ENCODE results near the gene MYH15.

The MYH15 gene

DNA sequence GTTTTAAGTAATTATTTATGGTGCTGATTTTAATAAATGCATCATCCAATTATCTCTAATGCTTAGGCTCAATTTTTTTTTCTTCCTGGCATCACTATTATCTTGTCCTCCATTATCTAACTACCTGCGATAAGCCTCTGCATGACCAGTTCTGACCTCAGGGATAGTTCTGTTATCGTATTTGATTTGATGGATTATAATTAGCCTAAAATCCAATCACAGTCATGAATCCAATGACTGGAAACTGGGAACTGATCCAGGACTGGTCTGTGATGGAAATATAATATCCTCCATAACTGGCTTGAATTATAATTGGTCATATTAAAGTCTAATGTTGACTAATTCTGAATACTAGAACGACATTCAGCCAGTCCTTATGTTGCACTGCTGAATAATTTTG, 1.1 kb downstream of the MYH15 start:
- DNase-seq, result no peak

GRCh38 chr3:108507902-108508301, 2.5 kb downstream of the MYH15 start:
- no peak for DNase-seq

- no peak for DNase-seq
These were observed 4.6 kb downstream of the MYH15 start for GRCh38 chr3:108505811-108506210.

DNA sequence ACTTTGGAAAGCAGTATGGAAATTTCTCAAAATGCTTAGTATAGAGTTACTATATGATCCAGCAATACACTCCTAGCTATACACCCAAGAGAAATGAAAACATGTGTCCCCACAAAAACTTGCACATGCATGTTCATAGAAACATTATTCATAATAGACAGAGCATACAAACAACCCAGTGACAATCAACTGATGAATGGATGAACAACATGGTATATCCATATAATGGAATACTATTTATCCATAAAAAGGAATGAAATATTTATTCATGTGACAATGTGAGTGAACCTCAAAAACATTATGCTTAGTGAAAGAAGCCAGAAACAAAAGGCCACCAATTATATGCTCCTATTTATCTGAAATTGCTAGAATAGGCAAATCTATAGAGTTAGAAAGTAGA, 6.7 kb downstream of the MYH15 start:
- DNase-seq, result no peak

- DNase-seq, result no peak
These were observed 8.9 kb downstream of the MYH15 start for GRCh38 chr3:108501535-108501934.

DNA sequence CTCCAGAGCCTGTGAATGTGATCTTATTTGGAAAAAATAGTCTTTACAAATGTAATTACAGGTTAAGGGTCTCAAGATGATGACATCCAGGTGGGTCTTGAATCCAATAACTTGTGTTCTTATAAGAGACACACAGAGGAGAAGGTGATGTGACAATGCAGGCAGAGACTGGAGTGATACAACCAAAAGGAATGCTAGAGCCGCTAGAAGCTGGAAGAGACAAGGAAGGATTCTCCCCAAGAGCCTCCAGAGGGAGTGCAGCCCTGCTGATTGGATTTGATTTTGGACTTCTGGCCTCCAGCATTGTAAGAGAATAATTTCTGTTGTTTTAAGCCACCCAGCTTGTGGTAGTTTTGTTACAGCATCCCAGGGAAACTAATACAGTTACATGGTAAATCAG, 9.7 kb downstream of the MYH15 start:
- no peak for DNase-seq

GRCh38 chr3:108497271-108497670, 13.1 kb downstream of the MYH15 start:
- no peak for DNase-seq

DNA sequence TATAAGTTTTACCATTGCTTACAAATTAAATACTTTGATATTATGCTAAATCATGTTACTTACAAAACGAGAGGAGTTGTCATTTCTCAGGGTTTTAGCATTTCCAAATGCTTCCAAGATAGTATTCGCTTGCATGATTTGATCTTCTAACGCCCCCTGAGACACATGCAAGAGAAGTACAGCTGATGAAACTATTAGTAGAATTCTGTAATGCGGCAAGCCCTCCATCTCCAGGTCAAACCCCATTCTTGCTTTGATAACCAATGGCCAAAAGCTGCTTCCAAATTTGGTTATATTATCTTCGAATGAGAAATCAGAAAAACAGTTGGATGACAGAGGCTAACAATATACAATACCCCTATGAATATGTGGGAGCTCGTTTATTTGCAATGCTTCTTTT, 14.7 kb downstream of the MYH15 start:
- no peak for DNase-seq

DNA sequence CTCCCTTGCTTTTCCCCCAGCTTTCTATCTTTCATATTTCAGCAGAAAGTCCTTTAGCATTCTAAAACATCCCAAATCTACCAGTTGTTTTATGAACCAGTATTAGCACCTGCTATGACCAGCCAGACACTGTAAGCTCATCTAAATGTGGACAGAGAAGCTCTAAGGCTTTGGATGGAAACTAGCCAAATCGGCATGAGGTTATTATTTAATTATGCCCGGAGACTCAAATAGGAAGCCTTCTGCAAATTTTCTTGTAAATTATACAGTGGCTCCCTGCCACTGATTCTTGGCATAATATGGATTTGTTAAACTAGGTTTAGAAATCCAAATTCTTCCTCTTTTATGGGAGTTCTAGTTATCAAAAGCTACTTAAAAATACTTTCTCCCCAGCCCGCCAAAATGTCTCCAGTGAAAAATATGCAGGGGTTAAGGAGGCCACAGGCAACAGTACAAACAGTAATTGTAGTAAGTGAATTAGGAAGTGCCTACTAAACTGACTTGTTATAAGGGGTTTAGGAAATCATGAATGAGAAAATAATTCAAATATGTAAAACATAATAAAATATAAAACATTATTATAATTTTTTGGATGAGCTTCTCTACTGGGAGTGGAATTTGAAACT, 15.4 kb downstream of the MYH15 start:
- no peak for DNase-seq

DNA sequence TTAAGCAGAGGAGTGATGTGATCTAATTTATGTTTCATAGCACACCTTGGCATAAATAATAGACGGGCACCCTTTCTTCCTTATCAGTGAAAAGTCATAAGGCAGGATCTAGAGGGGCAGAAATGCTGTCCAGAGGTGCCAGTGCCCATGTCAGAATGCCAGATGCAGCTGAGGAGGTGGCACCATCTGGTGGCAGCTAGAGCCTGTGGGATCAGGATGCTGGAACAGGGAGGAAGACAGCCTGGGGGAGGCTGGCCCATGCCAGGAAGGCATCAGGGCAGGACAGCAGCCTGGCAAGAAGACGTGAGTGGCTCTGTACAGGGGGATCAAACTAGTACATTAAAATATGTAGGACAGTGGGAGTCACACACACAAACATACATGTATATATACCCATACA, 16.5 kb downstream of the MYH15 start:
- peak; percentile 39 for DNase-seq

DNA sequence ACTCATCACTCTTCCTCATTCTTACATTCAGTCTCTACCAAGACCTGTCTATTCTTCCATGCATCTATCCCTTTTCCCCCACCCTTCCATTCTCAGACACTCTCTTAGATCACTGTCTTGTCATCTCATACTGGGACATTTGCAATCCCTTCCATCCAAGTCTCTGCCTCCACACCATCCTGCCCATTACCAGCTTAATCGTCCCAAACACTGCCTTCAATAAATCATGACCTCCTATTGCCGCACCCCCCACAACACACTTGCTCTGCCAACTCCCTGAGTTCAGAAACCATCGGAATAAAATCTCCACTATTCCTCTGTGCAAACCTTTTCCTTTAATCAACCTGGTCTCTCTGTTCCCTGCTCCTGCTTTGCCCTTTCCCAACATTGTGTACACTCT, 18.9 kb downstream of the MYH15 start:
- no peak for DNase-seq

- DNase-seq, result peak; percentile 64
These were observed 20.6 kb downstream of the MYH15 start for GRCh38 chr3:108489776-108490175.

DNA sequence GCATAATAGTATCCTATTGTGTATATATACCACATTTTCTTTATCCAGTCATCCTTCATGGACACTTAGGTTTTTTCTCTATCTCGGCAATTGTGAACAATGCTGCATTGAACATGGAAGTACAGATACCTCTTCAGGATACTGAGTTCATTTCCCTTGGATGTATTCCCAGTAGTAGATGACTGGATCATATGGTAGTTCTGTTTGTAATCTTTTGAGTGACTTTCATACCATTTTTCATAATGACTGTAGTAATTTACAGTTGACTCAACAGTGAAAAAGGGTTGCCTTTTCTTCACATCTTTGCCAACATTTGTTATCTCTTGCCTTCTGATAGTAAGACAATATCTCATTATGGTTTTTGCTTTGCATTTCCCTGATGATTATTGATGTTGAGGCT, 21.8 kb downstream of the MYH15 start:
- DNase-seq, result no peak

GRCh38 chr3:108487439-108487838, 23.0 kb downstream of the MYH15 start:
- DNase-seq, result no peak

DNA sequence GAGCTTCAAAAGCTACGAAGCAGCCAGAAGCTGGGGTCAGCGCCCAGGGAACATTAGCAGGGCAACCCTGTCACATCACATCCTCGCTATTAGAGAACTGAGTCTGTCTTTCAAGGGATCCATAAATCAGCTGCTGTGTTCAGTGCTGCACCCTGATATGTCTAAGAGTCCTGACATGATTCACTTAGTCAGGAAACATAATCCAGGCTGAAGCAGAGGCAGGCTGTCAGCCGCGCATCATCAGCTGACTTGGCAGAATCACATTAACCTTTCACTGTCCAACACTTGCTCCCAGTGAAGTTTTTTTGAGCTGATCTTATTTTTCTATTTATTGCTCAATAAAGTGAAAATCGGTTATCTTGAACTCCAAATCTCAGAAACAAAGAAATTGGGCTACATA, 23.5 kb downstream of the MYH15 start:
- DNase-seq, result no peak

DNA sequence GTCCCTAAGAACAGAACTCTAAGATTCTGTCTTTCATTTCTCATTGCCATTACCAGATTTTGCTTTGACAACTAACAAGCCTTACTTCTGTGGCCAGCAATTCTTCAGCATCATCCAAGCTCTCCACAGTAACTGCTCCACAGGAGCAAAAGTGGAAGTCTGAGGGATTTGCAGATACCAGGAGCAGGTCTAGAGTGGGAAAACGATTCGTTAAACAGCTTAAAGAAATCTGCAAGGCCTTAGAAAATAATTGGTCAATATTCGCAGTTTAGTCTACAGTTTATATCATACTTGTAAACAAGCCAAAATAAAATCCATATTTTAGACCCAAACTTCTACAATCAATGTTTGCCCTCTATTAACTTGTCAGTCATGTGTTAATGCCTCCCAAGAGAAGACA, 24.1 kb downstream of the MYH15 start:
- no peak for DNase-seq

- no peak for DNase-seq
These were observed 25.2 kb downstream of the MYH15 start for GRCh38 chr3:108485146-108485545.

- DNase-seq, result no peak
These were observed 31.2 kb downstream of the MYH15 start for GRCh38 chr3:108479224-108479623.

DNA sequence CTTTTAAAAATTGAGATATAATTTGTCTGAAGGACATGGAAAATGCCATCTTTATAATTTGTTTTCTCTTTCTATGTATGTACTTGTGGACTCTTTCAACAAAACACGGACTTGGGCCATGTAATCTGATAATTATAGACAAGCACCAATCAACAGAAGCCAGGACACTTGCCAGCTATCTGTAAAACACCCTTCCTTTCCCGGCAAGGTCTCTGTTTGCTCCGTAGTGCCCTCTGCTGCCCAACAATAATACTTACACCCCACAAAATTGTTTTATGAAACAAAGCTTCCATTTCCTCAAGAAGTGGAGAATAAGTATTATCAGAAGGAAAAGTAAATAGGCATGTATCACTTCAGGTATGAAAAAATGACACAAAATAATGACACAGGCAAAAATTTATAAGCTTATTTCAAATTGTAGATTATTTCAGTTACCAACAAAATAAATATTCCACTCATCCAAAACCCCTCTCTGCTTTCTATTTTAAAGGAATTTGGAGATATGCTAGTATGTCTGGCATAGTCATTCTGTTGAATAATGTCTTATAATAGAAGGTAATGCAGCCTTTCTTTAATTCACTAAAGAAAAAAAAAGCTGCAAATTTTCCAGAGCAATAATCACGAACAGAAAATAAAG, 32.8 kb downstream of the MYH15 start:
- DNase-seq, result peak; percentile 74

- no peak for DNase-seq
These were observed 35.1 kb downstream of the MYH15 start for GRCh38 chr3:108475220-108475782.

DNA sequence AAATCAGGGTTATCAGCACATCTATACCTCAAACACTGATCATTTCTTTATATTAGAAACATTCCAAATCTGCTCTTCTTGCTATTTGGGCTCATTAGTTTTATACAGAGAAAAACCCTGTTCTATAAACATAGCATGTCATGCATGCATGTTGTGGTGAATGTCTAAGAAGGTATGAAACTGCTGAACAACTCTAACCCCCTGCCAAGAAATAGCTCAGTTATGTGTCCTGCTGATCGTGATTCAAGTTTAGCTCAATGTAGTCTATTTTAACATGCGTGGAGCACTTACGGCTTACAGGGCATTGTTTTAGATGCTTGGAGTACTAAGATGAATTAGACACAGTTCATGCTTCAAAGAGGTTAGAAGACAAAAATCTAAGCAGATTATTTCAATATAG, 35.8 kb downstream of the MYH15 start:
- no peak for DNase-seq

- DNase-seq, result no peak
These were observed 36.7 kb downstream of the MYH15 start for GRCh38 chr3:108473711-108474110.

DNA sequence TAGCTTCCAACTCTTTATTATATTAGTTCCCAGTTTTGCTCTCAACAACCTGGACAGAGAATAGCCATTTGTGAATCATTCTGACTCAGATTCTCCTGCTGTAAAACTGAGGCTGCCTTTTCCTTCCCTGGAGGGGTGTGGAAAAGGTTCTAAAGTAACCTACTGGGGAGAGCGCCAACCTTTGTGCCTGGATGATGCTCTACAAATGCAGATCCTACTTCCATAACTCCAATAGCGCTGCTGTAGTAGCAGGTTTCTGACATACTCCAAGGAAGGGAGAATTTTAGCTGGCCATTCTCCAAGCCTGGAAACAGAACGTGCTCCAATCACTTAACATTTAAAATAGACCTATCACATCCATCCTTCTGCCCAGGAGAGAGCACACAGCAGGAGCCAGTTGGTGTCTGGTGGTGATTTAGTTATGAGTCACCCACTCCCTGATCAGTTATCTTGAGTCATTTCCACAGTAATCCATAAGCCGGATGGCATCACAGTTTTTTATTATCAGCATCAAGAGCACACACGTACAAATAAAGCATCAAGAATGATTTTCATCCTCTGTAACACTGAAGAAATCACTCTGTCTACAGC, 38.3 kb downstream of the MYH15 start:
- peak; percentile 23 for DNase-seq

- no peak for DNase-seq
These were observed 39.0 kb downstream of the MYH15 start for GRCh38 chr3:108471426-108471825.

Measured in DMS53 (cell line).